Adrenal gland (tissue), 5 donors: Measurements from ENCODE around the gene PP2D1.

Experiments used
- CTCF ChIP-seq, 6 experiments: fragments of 450-650 bp in 4 of 6; fragments of 200-600 bp in 2 of 6; sonication (generic) in 1 of 6; IDR thresholded peaks; 1 replicate in 5 of 6; 2 replicates in 1 of 6; pipeline versions ENCODE4 v1.5.1 to v1.8.0; 2016 to 2021; ENCODE audit warnings: antibody characterized with exemption in 6 of 6, mild to moderate bottlenecking in 2 of 6, moderate library complexity in 1 of 6
- POLR2A ChIP-seq, 2 donors: fragments of 450-650 bp; IDR thresholded peaks; one replicate each; pipeline ENCODE4 v1.6.1; 2017; ENCODE audit warnings: antibody characterized with exemption in 2 of 2, mild to moderate bottlenecking in 2 of 2, moderate library complexity in 1 of 2
- donor health status: DM: no; HTN: no; CAD: no.

GRCh38 chr3:19938295-19938627 lies 73.8 kb downstream of the PP2D1 start:
- TF ChIP-seq CTCF (IDR thresholded peaks at IDR 0.05) (no peak), POLR2A (IDR thresholded peaks at IDR 0.05) (no peak)
